Measurements from ENCODE around the gene FOXA3. TPM values are rescaled to one million over a fixed set of nuclear protein-coding genes. Genes with fewer than 3 reads are reported as not detected.

The FOXA3 gene
- total and polyA plus RNA-seq, 10 of the 15 experiments (the other 5 are each of a cell fraction or from before 2014, with no cell fraction given): 0.04 to 0.83 (median 0.11) TPM; not detected in 5

DNA sequence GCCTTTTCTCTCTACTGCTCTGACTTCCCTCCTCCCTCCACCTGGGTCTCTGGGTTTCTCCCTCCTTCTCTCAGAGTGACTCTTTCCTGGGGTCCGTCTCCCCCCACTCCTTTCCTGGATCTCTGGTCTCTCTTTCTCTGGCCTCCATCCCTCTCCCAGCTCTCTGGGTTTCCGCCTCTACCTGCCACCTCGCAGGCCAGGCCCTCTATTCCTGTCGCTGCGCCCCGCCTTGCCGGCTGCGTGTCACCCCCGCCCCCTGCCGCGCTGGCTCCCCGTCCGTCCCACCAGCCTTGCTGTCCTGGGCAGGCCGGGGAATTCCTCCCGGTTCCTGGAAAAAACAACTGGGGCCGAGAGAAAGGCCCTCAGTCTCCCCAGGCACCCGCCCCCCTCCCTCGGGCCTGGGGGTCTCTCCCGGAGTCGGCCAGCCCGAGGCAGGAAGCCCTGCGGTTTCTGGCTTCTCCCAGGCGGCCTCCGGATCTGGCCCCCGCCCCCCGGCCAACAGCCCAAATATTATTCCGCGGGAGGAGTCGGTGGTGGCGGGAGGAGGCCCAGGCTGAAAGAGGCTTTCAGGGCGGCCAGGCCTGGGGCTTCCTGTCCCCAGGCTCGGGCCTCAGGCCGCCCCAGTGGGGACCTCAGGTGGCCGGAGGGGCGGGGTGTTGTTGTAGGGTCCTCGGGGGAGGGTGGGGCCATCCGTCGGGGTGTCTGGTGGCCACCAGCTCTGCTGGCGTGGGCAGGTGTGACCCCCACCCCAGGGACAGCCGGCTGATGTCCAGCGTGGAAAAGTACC is 12.5 kb downstream of the FOXA3 start (continued):
- TF ChIP-seq BRCA1 (IDR thresholded peaks at IDR 0.05; ENCODE audit: low read depth, low read length) (no peak), CBX3 (IDR thresholded peaks at IDR 0.05; ENCODE audit: borderline replicate concordance, low read depth) (no peak), SREBF1 (IDR thresholded peaks at IDR 0.05; ENCODE audit: low read length) (no peak), TCF12 (IDR thresholded peaks at IDR 0.05; ENCODE audit: low read depth, low read length) (no peak), MTA2 (IDR thresholded peaks at IDR 0.05; ENCODE audit: low read depth) (peak; percentile 36; the same call in 1 of the 2 replicates), ZNF274 (IDR thresholded peaks at IDR 0.05; ENCODE audit: insufficient read depth, insufficient read length) (no peak), MYC (IDR thresholded peaks at IDR 0.05; ENCODE audit: insufficient read depth, insufficient read length, insufficient replicate concordance, low read length, severe bottlenecking) (no peak), NFXL1 (IDR thresholded peaks at IDR 0.05; ENCODE audit: borderline replicate concordance) (no peak), SUZ12 (IDR thresholded peaks at IDR 0.05; ENCODE audit: unreplicated experiment) (no peak), RAD51 (IDR thresholded peaks at IDR 0.05) (no peak), SMAD1 (IDR thresholded peaks at IDR 0.05; ENCODE audit: low read depth, partially characterized antibody) (peak; percentile 10), TARDBP (IDR thresholded peaks at IDR 0.05; ENCODE audit: borderline replicate concordance) (no peak), NR2C2 (IDR thresholded peaks at IDR 0.05; ENCODE audit: borderline replicate concordance, control insufficient read depth, insufficient read length, low read depth) (no peak), WRNIP1 (IDR thresholded peaks at IDR 0.05; ENCODE audit: borderline replicate concordance, low read depth, low read length) (no peak), ZNF384 (IDR thresholded peaks at IDR 0.05; ENCODE audit: borderline replicate concordance, low read depth, low read length) (no peak), CHD2 (IDR thresholded peaks at IDR 0.05; ENCODE audit: borderline replicate concordance, low read depth, low read length) (no peak), FOXM1 (IDR thresholded peaks at IDR 0.05; ENCODE audit: low read depth, low read length) (no peak), MXI1 (IDR thresholded peaks at IDR 0.05; ENCODE audit: low read depth, low read length) (no peak), HCFC1 (IDR thresholded peaks at IDR 0.05; ENCODE audit: low read length) (no peak), YY1 (IDR thresholded peaks at IDR 0.05; ENCODE audit: low read depth, low read length) (no peak), NR2C1 (IDR thresholded peaks at IDR 0.05) (no peak), HDAC2 (IDR thresholded peaks at IDR 0.05) (no peak)
- TF ChIP-seq, protein P1, sequence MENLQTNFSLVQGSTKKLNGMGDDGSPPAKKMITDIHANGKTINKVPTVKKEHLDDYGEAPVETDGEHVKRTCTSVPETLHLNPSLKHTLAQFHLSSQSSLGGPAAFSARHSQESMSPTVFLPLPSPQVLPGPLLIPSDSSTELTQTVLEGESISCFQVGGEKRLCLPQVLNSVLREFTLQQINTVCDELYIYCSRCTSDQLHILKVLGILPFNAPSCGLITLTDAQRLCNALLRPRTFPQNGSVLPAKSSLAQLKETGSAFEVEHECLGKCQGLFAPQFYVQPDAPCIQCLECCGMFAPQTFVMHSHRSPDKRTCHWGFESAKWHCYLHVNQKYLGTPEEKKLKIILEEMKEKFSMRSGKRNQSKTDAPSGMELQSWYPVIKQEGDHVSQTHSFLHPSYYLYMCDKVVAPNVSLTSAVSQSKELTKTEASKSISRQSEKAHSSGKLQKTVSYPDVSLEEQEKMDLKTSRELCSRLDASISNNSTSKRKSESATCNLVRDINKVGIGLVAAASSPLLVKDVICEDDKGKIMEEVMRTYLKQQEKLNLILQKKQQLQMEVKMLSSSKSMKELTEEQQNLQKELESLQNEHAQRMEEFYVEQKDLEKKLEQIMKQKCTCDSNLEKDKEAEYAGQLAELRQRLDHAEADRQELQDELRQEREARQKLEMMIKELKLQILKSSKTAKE (IDR thresholded peaks at IDR 0.05; ENCODE audit: low read depth, poor library complexity, severe bottlenecking): no peak
- TF ChIP-seq, protein P2, sequence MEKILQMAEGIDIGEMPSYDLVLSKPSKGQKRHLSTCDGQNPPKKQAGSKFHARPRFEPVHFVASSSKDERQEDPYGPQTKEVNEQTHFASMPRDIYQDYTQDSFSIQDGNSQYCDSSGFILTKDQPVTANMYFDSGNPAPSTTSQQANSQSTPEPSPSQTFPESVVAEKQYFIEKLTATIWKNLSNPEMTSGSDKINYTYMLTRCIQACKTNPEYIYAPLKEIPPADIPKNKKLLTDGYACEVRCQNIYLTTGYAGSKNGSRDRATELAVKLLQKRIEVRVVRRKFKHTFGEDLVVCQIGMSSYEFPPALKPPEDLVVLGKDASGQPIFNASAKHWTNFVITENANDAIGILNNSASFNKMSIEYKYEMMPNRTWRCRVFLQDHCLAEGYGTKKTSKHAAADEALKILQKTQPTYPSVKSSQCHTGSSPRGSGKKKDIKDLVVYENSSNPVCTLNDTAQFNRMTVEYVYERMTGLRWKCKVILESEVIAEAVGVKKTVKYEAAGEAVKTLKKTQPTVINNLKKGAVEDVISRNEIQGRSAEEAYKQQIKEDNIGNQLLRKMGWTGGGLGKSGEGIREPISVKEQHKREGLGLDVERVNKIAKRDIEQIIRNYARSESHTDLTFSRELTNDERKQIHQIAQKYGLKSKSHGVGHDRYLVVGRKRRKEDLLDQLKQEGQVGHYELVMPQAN (conservative IDR thresholded peaks at IDR 0.05): no peak
- TF ChIP-seq, protein P3, sequence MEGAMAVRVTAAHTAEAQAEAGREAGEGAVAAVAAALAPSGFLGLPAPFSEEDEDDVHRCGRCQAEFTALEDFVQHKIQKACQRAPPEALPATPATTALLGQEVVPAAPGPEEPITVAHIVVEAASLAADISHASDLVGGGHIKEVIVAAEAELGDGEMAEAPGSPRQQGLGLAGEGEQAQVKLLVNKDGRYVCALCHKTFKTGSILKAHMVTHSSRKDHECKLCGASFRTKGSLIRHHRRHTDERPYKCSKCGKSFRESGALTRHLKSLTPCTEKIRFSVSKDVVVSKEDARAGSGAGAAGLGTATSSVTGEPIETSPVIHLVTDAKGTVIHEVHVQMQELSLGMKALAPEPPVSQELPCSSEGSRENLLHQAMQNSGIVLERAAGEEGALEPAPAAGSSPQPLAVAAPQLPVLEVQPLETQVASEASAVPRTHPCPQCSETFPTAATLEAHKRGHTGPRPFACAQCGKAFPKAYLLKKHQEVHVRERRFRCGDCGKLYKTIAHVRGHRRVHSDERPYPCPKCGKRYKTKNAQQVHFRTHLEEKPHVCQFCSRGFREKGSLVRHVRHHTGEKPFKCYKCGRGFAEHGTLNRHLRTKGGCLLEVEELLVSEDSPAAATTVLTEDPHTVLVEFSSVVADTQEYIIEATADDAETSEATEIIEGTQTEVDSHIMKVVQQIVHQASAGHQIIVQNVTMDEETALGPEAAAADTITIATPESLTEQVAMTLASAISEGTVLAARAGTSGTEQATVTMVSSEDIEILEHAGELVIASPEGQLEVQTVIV (IDR thresholded peaks at IDR 0.05; ENCODE audit: borderline replicate concordance, partially characterized antibody): no peak

All from GM12878 (cell line).